ENCODE results near the gene RHBDF2. TPM values are rescaled to one million over a fixed set of nuclear protein-coding genes. Genes with fewer than 3 reads are reported as not detected.

Gene RHBDF2
- total RNA-seq, 1 experiment from 2014 or later, result 19.7 TPM

- Mint-ChIP-seq H3K4me1 (peaks cover 20 to 39% of the 10 kb centered on the region in 2 experiments), H3K4me3 (peak overlapping the region; percentile 52 to 64), H3K36me3 (ENCODE audit: insufficient read depth in 1 of 3, low read depth in 3 of 3) (no peaks in the 10 kb centered on the region), H3K27ac (no peak overlapping the region), H3K27me3 (ENCODE audit: low read depth) (peaks cover 70% of the 10 kb centered on the region), H3K9me3 (no peaks in the 10 kb centered on the region)
- H3K79me2 ChIP-seq (ENCODE audit: insufficient read depth, low read length), result no peaks in the 10 kb centered on the region
- H2BK12ac ChIP-seq (ENCODE audit: insufficient read length, low read depth, low read length), result no peak overlapping the region
- H4K91ac ChIP-seq (ENCODE audit: insufficient read length, low read depth, low read length), result no peak overlapping the region
- H3K18ac ChIP-seq (ENCODE audit: insufficient read length, low read depth, low read length), result no peak overlapping the region
- no peak overlapping the region for H3K14ac ChIP-seq (ENCODE audit: insufficient read depth, low read length)
- H4K20me1 ChIP-seq (ENCODE audit: control insufficient read depth, insufficient read depth, insufficient read length), result peaks cover 4% of the 10 kb centered on the region
- H3T11ph ChIP-seq (ENCODE audit: low read length), result no peak overlapping the region
- H3K27me3 ChIP-seq (ENCODE audit: insufficient read depth, low read length), result peaks cover 20% of the 10 kb centered on the region; the same call in 1 of the 2 replicates
- no peak overlapping the region for H2AFZ ChIP-seq (ENCODE audit: low read length)
- H3K9ac ChIP-seq (ENCODE audit: extremely low read depth, insufficient read length, low read length), result no peak overlapping the region
- H3K23me2 ChIP-seq (ENCODE audit: insufficient read length, low read depth, low read length, poor library complexity, severe bottlenecking), result peaks cover 11% of the 10 kb centered on the region
- H3K79me1 ChIP-seq (ENCODE audit: insufficient read depth, low read depth, low read length, poor library complexity, severe bottlenecking), result no peaks in the 10 kb centered on the region
- no peak overlapping the region for H2BK15ac ChIP-seq (ENCODE audit: low read depth, low read length)
- no peak overlapping the region for H3K27ac ChIP-seq (ENCODE audit: insufficient read length, low read depth, low read length)
- no peak overlapping the region for H2BK5ac ChIP-seq (ENCODE audit: insufficient read length, low read length)
- no peak overlapping the region for H2BK20ac ChIP-seq (ENCODE audit: low read depth, low read length, poor library complexity, severe bottlenecking)
- no peak overlapping the region for H4K5ac ChIP-seq (ENCODE audit: insufficient read length, low read depth, low read length)
- WGBS (ENCODE audit: extremely low coverage, insufficient read length, low lambda C conversion rate), result no CpG with 5 or more reads among the region's 37 CpGs
- H3K9me3 ChIP-seq (ENCODE audit: control insufficient read depth, low read depth, low read length), result no peaks in the 10 kb centered on the region
- H4K8ac ChIP-seq (replicated peaks; ENCODE audit: insufficient read length, low read depth, low read length), result no peak overlapping the region
- peak; percentile 68 for DNase-seq
- peaks cover 2% of the 10 kb centered on the region; the same call in 1 of the 2 replicates for H3K4me1 ChIP-seq (ENCODE audit: insufficient read depth, low read length)
- H3K56ac ChIP-seq (ENCODE audit: insufficient read length, low read depth, low read length), result no peak overlapping the region
- H2AK5ac ChIP-seq (ENCODE audit: insufficient read length, low read length), result no peak overlapping the region
- no peak overlapping the region for H3K23ac ChIP-seq (ENCODE audit: insufficient read length, low read depth, low read length)
- H3K4ac ChIP-seq (ENCODE audit: low read depth, low read length), result no peak overlapping the region
- no peak overlapping the region for H2BK120ac ChIP-seq (ENCODE audit: low read depth, low read length, poor library complexity, severe bottlenecking)
- TF ChIP-seq CTCF (conservative IDR thresholded peaks at IDR 0.05), result no peak
- H3K4me2 ChIP-seq (ENCODE audit: insufficient read depth, insufficient read length, low read length), result peak overlapping the region; percentile 70
Measured at GRCh38 chr17:76538281-76538931, 37.2 kb upstream of the RHBDF2 start.

Measured in H9 (cell line).